ENCODE measurements around the gene PPHLN1.

- TF ChIP-seq, protein P1, sequence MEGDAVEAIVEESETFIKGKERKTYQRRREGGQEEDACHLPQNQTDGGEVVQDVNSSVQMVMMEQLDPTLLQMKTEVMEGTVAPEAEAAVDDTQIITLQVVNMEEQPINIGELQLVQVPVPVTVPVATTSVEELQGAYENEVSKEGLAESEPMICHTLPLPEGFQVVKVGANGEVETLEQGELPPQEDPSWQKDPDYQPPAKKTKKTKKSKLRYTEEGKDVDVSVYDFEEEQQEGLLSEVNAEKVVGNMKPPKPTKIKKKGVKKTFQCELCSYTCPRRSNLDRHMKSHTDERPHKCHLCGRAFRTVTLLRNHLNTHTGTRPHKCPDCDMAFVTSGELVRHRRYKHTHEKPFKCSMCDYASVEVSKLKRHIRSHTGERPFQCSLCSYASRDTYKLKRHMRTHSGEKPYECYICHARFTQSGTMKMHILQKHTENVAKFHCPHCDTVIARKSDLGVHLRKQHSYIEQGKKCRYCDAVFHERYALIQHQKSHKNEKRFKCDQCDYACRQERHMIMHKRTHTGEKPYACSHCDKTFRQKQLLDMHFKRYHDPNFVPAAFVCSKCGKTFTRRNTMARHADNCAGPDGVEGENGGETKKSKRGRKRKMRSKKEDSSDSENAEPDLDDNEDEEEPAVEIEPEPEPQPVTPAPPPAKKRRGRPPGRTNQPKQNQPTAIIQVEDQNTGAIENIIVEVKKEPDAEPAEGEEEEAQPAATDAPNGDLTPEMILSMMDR (conservative IDR thresholded peaks at IDR 0.05 in 1 of 2, IDR thresholded peaks at IDR 0.05 in 1 of 2; ENCODE audit: low read depth in 1 of 2, low read length in 2 of 2), result no peak
- TF ChIP-seq EZH2 (IDR thresholded peaks at IDR 0.05; ENCODE audit: low read length, missing control alignments), result no peak
These were observed 146.4 kb downstream of the PPHLN1 start for GRCh38 chr12:42472376-42472775.

Measured in fibroblast of lung (primary cell).